DMS 273 treated with DMSO at 0.1 percent for 48 hours (cell line): Measurements from ENCODE around the gene TMEM100.
A peak's percentile ranks its signal among the peaks of the same experiment; 100 is the strongest.

Source experiments
- DNase-seq: peaks from one replicate; lab custom pipeline; 2025; lab: John Stamatoyannopoulos, UW

Gene TMEM100

GRCh38 chr17:55743103-55743679 is 20.5 kb upstream of the TMEM100 start:
- no peak for DNase-seq

GRCh38 chr17:55742272-55743102 is 19.8 kb upstream of the TMEM100 start:
- no peak for DNase-seq

GRCh38 chr17:55741356-55741700 is 18.7 kb upstream of the TMEM100 start:
- DNase-seq: no peak

DNA sequence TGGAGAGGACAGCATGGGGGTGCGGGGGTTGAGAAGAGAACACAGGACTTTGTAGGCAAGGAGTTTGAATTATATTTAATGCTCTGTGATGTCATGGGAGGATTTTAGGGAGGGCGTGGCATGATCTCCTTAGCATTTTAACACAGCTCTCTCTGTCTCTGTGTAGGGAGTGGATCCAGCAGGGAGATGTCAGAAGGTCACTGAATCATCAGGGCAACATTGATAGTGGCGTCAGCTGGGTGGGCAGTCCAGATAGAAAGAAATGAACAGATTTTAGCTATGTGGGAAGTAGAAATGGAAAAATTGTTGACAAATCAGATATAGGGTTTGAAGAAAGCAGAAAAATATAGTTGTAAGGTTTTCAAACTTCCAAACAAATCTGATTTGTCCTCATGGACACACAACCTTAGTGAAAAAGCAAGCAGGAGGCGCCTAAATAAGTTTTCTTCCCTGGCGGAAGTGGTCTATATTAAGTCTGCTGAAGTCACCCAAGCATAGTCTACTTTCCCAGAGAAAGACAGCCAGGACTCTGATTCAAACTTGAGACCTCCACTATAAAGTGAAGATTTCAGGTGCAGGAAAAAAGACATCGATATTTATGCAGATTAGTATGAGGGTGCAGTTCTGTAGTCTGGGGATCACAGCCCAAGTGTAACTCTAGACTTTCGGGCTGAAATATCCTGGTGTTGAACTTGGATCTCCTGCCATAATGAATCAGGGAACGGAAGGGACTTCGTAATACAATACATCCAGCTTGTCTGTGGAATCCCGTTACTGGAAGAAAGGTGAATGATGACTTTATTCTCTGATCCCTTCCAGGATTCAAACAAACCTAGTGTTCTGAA is 18.1 kb upstream of the TMEM100 start:
- DNase-seq: no peak

- DNase-seq: no peak
Measured at GRCh38 chr17:55737976-55738501, 15.4 kb upstream of the TMEM100 start.

- DNase-seq: no peak
Measured at GRCh38 chr17:55735731-55736405, 13.2 kb upstream of the TMEM100 start.

DNA sequence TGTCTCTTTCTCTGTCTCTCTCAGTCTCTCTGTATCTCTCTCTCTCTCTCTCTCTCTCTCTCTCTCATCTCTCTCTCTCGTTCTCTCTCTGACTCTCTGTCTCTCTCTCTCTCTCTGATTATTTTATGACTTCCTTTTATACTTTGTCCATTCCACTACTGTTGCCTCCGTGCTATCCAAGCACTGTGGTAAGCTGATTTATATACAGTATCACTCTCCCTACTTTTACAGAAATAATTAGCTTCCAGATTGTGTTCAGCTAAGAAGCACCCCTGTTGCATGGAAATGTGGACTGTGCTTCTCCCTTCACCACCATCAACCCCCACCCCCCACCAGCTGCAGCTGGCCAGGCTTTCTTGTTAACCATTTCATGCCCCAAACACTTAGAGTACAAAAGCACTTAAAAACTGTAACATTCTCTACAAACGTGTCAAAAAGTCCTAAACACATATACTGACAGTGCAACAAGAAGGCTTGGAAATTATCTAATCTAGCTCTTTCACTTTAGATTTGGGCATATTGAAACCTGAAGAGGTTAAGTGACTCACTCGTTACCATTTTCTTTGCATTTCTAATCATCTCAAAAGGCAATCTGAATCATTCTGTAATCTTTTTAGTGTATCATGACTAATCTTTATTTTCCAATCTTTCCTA is 11.6 kb upstream of the TMEM100 start:
- peak; percentile 53 for DNase-seq

- DNase-seq: no peak
Measured at GRCh38 chr17:55731586-55732250, 9.1 kb upstream of the TMEM100 start.

GRCh38 chr17:55730808-55731207 is 8.1 kb upstream of the TMEM100 start:
- DNase-seq: no peak

DNA sequence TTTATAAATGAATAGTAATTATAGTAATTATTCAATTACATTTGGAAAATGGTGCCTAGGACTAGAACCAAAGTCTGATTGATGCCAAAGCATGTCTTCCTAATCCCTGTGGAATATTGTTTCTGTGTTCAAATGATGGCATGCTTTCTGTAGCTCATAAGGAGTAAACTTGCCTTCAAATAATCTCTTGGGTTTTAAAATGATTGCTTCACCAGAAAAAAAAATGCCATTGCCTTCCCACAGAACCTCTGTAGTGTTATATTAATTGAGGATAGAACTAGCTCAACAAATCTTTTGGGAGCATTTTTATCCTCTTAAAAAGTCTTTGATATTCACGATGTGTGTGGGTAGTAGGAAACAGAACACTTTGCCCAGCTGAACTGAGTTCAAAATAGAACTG is 7.7 kb upstream of the TMEM100 start:
- DNase-seq: no peak

DNA sequence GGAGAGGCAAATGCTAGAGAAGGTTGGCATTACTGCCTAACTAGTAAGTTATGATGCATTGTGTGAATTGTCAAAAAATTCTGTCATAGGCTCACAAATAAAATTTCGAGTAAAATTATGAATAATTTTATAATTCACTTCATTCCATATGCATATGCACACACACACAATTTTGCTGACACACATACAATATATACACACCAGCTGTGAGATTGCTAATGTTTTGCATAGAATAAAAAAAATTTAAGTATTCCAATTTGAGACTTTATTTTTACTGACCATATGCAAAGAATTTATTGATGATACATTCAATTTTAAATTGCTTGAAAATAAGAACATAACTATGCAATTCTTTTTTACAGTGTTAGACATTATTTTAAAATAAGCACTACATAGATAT is 6.8 kb upstream of the TMEM100 start:
- DNase-seq: no peak

GRCh38 chr17:55728833-55729232 is 6.2 kb upstream of the TMEM100 start:
- no peak for DNase-seq

GRCh38 chr17:55728361-55728760 is 5.7 kb upstream of the TMEM100 start:
- DNase-seq: no peak

DNA sequence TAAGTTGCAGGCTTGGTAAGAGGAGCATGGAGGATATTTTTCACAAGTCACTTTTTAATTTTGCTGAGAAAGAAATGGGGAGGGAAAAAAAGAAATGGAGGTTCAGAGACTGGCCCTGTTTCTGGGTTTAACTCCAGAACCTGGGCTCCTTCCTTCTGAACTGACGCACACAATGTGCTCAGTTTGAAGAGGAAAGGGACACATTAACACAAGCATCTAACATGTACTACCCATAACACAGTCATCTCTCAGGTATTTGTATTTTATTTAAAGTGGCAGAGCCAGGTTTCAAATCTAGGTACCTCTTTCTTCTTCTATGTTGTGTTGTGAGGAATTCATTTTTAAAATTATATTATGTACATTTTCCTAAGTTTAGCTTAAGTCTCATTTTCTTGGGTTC is 5.3 kb upstream of the TMEM100 start:
- no peak for DNase-seq

DNA sequence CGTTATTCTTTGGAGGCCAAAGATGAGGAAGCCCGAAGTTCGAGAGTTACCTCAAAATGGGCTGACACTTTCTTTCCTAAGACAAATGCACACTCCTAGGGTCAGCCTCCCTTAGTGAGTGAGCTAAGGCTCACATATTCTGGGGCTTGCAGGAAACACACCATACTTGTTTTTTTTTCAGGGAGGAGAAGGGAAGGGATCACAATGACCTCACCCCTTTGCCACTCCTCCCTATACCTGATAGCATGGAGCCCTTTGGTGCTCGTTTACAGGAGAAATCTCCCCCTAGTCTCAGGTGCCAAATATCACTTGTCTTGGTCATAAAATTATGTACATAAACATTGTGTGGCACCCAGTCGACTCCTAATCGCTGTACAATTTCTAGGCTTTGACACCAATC is 4.6 kb upstream of the TMEM100 start:
- no peak for DNase-seq

- peak; percentile 40 for DNase-seq
Measured at GRCh38 chr17:55726440-55726839, 3.8 kb upstream of the TMEM100 start.

DNA sequence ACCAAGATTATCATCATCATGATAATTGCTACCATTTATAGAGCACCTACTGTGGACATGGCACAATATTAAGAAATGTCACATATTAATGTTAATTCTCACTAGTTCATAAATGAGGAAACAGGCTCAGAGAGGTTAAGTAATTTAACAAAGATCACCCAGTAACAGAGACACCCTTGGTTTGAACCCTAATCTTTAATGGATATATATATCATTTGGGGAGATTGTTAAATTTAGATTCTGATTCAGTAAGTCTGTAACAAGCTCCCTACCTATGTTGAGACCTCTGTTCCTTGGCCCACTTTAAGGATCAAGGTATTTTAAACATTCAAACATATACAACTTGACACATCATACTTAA is 804 bp upstream of the TMEM100 start:
- DNase-seq: no peak

DNA sequence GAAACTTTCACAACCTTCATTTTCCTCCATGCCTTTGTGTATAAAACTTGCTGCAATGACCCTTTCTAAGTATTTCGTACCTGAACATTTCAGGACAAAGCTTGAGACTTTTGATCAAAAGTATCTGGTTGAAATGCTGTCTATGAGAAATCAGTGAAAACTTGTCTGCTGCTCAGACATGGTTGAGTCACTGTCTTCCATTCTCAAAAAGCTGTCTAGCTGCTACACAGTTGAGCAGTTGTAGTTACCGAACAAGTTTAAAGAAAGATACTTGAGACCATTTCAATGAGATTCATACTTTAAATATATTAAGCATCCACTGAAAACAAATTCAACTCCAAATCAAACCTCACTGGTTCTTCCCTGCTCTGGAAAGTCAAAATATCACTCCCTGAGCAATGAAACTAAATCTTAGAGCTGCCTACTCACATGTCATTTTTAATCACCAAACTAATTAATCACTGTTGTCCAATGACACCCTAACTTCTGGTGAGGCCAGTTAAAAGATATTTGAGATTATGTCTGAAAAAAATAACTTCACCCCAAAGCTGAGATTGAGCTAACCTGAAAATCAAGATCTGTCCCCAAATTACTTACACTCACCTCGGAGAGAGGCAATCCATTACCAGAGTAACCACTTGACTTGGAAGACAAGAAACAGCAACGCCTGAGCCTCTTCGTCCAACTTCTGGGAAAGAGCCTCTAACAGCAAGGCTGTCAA is 488 bp downstream of the TMEM100 start:
- no peak for DNase-seq

DNA sequence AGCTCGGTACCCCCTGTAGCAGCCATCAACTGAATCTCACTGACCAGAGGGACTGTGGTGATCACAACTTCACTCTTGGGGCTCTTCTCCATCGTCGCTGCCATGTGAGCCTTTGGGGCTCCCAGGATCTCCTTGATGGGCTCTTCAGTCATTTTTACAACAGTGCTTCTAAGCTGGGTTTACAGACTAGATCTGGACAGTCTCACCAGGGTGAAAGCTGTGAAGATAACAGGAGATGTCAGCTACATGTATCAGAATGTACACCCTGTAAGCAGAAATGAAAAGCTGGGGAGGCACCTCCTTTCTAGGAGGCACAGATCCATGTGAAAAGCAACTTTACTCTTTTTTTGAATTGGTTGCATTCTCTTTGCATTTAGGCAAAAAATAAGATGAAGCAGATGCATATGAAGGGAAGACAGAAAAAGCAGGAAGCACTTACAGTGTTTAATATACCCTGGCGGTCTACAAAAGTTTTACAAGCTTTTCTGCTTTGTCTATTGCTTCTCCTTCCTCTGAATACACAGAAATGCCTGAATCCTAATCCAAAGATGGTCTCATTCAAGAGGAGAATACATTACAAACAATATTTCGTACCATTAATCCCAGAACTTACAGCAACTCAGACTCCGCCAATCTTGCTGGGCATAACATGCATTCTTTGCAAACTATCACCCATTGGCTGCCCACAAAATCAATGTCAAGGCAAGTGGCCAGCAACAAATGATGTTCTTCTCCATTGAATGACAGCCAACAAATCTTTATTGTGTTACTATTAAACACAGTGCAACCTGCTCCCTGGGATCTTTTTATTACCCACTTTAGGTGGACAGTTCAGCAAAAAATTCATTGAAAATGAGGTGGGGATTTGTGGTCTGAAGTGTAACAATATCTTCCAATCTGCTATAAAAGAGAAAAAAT is 1.5 kb downstream of the TMEM100 start:
- no peak for DNase-seq
